Stimulated activated naive CD4-positive, alpha-beta T cell (primary cell): ENCODE measurements around the gene TMEM244.
"Not testable (repeated sequence)": the region's sequence is repeated elsewhere in the genome, so short reads cannot be mapped to it uniquely, and the experiment has no call there.

Source experiments
- DNase-seq, 6 experiments: peaks; one replicate each; lab custom pipeline; 2025; lab: John Stamatoyannopoulos, UW

The TMEM244 gene

GRCh38 chr6:129866688-129867087 is 5.6 kb upstream of the TMEM244 start:
- no peak for DNase-seq

GRCh38 chr6:129866256-129866655 is 5.1 kb upstream of the TMEM244 start:
- DNase-seq, result no peak

- DNase-seq, result no peak
These were observed 3.9 kb upstream of the TMEM244 start for GRCh38 chr6:129865013-129865412.

- no peak for DNase-seq
These were observed 2.5 kb upstream of the TMEM244 start for GRCh38 chr6:129863664-129864063.

- DNase-seq, result no peak
These were observed 1.6 kb downstream of the TMEM244 start for GRCh38 chr6:129859524-129859923.

- DNase-seq, result no peak
These were observed 3.3 kb downstream of the TMEM244 start for GRCh38 chr6:129857838-129858237.

- DNase-seq, result no peak
These were observed 7.0 kb downstream of the TMEM244 start for GRCh38 chr6:129853996-129854711.

GRCh38 chr6:129852257-129852858 is 8.8 kb downstream of the TMEM244 start:
- DNase-seq, result no peak

GRCh38 chr6:129849456-129849855 is 11.7 kb downstream of the TMEM244 start:
- no peak for DNase-seq

- no peak for DNase-seq
These were observed 14.4 kb downstream of the TMEM244 start for GRCh38 chr6:129846761-129847160.

- DNase-seq, result no peak
These were observed 15.4 kb downstream of the TMEM244 start for GRCh38 chr6:129845696-129846095.

- DNase-seq, result no peak
These were observed 16.8 kb downstream of the TMEM244 start for GRCh38 chr6:129844118-129844891.

- no peak for DNase-seq
These were observed 17.5 kb downstream of the TMEM244 start for GRCh38 chr6:129843573-129843972.

- DNase-seq, result no peak
These were observed 18.2 kb downstream of the TMEM244 start for GRCh38 chr6:129842881-129843409.

GRCh38 chr6:129842137-129842536 is 19.0 kb downstream of the TMEM244 start:
- no peak for DNase-seq

- DNase-seq, result not testable (repeated sequence)
These were observed 21.6 kb downstream of the TMEM244 start for GRCh38 chr6:129839562-129839961.

GRCh38 chr6:129835691-129836090 is 25.4 kb downstream of the TMEM244 start:
- DNase-seq, result no peak

- DNase-seq, result no peak
These were observed 28.8 kb downstream of the TMEM244 start for GRCh38 chr6:129832299-129832698.

- no peak for DNase-seq
These were observed 32.9 kb downstream of the TMEM244 start for GRCh38 chr6:129828229-129828628.

GRCh38 chr6:129818251-129818650 is 42.9 kb downstream of the TMEM244 start:
- no peak for DNase-seq

GRCh38 chr6:129817821-129818220 is 43.3 kb downstream of the TMEM244 start:
- DNase-seq, result no peak

GRCh38 chr6:129817332-129817731 is 43.8 kb downstream of the TMEM244 start:
- no peak for DNase-seq
